ENCODE measurements around the gene KCNN3.

- no peak for TF ChIP-seq POLR2A (IDR thresholded peaks at IDR 0.05; ENCODE audit: low read depth, low read length)
- TF ChIP-seq TAF1 (IDR thresholded peaks at IDR 0.05; ENCODE audit: low read depth, low read length) = no peak
- TF ChIP-seq POLR2AphosphoS5 (IDR thresholded peaks at IDR 0.05; ENCODE audit: low read depth, low read length) = no peak
- no peak for TF ChIP-seq PAX5 (IDR thresholded peaks at IDR 0.05; ENCODE audit: insufficient read depth, low read length, severe bottlenecking)
- no peak for TF ChIP-seq SPI1 (IDR thresholded peaks at IDR 0.05; ENCODE audit: low read depth, low read length)
- TF ChIP-seq POU2F2 (IDR thresholded peaks at IDR 0.05; ENCODE audit: low read depth, low read length) = no peak
These were observed 43.2 kb upstream of the KCNN3 start for GRCh38 chr1:154913273-154913672.

All from GM12891 (cell line).